Measurements from ENCODE around the gene INPPL1. TPM values are rescaled to one million over a fixed set of nuclear protein-coding genes. Genes with fewer than 3 reads are reported as not detected.

INPPL1 gene
- total RNA-seq, 4 donors from 2014 or later = 47.6 to 65.1 (median 57.6) TPM

DNA sequence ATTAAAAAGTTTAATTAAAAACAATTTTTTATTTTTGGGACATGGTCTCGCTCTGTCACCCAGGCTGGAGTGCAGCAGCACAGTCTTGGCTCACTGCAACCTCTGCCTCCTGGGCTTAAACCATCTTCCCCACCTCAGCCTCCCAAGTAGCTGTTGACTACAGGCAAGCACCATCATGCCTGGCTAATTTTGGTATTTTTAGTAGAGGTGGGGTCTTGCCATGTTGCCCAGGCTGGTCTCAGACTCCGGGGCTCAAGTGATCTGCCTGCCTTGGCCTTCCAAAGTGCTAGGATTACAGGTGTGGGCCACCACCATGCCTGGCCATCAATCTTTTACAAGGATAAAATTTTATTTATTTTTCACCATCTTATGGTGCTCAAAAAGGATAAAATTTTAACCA is 62.7 kb downstream of the INPPL1 start:
- ATAC-seq (ENCODE audit: low FRiP score) = no peak
- DNase-seq (ENCODE audit: low spot score) = no peak
- TF ChIP-seq, protein P1, sequence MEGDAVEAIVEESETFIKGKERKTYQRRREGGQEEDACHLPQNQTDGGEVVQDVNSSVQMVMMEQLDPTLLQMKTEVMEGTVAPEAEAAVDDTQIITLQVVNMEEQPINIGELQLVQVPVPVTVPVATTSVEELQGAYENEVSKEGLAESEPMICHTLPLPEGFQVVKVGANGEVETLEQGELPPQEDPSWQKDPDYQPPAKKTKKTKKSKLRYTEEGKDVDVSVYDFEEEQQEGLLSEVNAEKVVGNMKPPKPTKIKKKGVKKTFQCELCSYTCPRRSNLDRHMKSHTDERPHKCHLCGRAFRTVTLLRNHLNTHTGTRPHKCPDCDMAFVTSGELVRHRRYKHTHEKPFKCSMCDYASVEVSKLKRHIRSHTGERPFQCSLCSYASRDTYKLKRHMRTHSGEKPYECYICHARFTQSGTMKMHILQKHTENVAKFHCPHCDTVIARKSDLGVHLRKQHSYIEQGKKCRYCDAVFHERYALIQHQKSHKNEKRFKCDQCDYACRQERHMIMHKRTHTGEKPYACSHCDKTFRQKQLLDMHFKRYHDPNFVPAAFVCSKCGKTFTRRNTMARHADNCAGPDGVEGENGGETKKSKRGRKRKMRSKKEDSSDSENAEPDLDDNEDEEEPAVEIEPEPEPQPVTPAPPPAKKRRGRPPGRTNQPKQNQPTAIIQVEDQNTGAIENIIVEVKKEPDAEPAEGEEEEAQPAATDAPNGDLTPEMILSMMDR (IDR thresholded peaks at IDR 0.05) = no peak

Other genes with a start within 250 kb of the INPPL1 start
- gene IL18BP, start 225.9 kb upstream of the INPPL1 start, total RNA-seq = 10 to 100 TPM in 2 of 4 donors, 1 to 10 TPM in 2; 4.1 to 16.7 (median 10.8) TPM
- gene NUMA1, start 144.2 kb upstream of the INPPL1 start, total RNA-seq = 100 to 1,000 TPM; 113 to 270 (median 159) TPM
- 1 to 10 TPM; 4.0 to 10.0 (median 5.4) TPM for gene LRRC51, start 143.9 kb upstream of the INPPL1 start, total RNA-seq
- 100 to 1,000 TPM in 2 of 4 donors, 10 to 100 TPM in 2; 88.7 to 137 (median 111) TPM for gene LAMTOR1, start 121.5 kb upstream of the INPPL1 start, total RNA-seq
- gene TOMT, start 118.8 kb upstream of the INPPL1 start, total RNA-seq = not detected
- 10 to 100 TPM; 13.2 to 26.9 (median 22.8) TPM for gene ANAPC15, start 112.1 kb upstream of the INPPL1 start, total RNA-seq
- gene FOLR3, start 89.0 kb upstream of the INPPL1 start, total RNA-seq = 10 to 100 TPM in 1 of 4 donors, not detected in 3; 25.7 TPM
- gene FOLR1, start 32.6 kb upstream of the INPPL1 start, total RNA-seq = not detected
- gene FOLR2, start 8.0 kb upstream of the INPPL1 start, total RNA-seq = 100 to 1,000 TPM in 2 of 4 donors, 10 to 100 TPM in 2; 52.5 to 128 (median 95.5) TPM
- gene PHOX2A, start 19.4 kb downstream of the INPPL1 start, total RNA-seq = not detected
- 10 to 100 TPM; 24.7 to 29.0 (median 26.3) TPM for gene CLPB, start 209.8 kb downstream of the INPPL1 start, total RNA-seq